Esophagus squamous epithelium (tissue), 5 donors: ENCODE results near the gene LRRC34. TPM values are rescaled to one million over a fixed set of nuclear protein-coding genes. Genes with fewer than 3 reads are reported as not detected.

Source experiments
- DNase-seq: peaks from one replicate; lab custom pipeline; 2025; lab: John Stamatoyannopoulos, UW
- H3K27ac ChIP-seq, 4 donors: fragments of 200-600 bp; sonication (generic); one replicate each; pipeline ENCODE4 v1.5.1; 2016 to 2019; ENCODE audit warnings: mild to moderate bottlenecking in 1 of 4
- H3K27me3 ChIP-seq, 4 donors: fragments of 200-600 bp; sonication (generic); 1 replicate in 3 of 4; 2 replicates in 1 of 4; pipeline versions ENCODE4 v1.5.1 to v1.6.0; 2017 to 2021; ENCODE audit warnings: antibody characterized with exemption in 1 of 4
- H3K36me3 ChIP-seq, 3 donors: fragments of 200-600 bp; sonication (generic); one replicate each; pipeline ENCODE4 v1.5.1; 2016 to 2019
- H3K4me1 ChIP-seq, 3 donors: fragments of 200-600 bp; sonication (generic); one replicate each; pipeline ENCODE4 v1.5.1; 2017 to 2019
- H3K4me3 ChIP-seq, 4 donors: fragments of 200-600 bp; sonication (generic); 1 replicate in 3 of 4; 2 replicates in 1 of 4; pipeline ENCODE4 v1.5.1; 2016 to 2019; ENCODE audit warnings: mild to moderate bottlenecking in 2 of 4, moderate library complexity in 1 of 4
- H3K9me3 ChIP-seq, 3 donors: fragments of 200-600 bp; sonication (generic); one replicate each; pipeline ENCODE4 v1.5.1; 2016 to 2019
- POLR2A ChIP-seq, 4 donors: fragments of 450-650 bp; IDR thresholded peaks; one replicate each; pipeline ENCODE4 v1.6.1; 2017; ENCODE audit warnings: antibody characterized with exemption in 4 of 4, mild to moderate bottlenecking in 4 of 4, moderate library complexity in 3 of 4
- WGBS, 2 donors: methylation state at CpG; one replicate each; pipeline ENCODE4 v1.1.5; 2018; 5-methylcytosine and 5-hydroxymethylcytosine counted together
- intact Hi-C: fragments of 100-400 bp; cut with DNase I; formaldehyde crosslinking; loops from one replicate; pipeline ENCODE4 v1.15.0; 2022
- total RNA-seq, 4 donors: library from RNA; depleted of rRNA; stranded (reverse); fragments of >200 nt; gene quantifications; one replicate each; pipeline ENCODE4 v1.1.0, GENCODE V29; 2016
- TF ChIP-seq, protein P1 (sequence below), 6 experiments: fragments of 450-650 bp in 4 of 6; fragments of 200-600 bp in 2 of 6; sonication (generic) in 2 of 6; IDR thresholded peaks; one replicate each; pipeline ENCODE4 v1.5.1; 2016 to 2019; ENCODE audit warnings: antibody characterized with exemption in 6 of 6, mild to moderate bottlenecking in 4 of 6, moderate library complexity in 4 of 6
- donor health status: DM: yes; HTN: yes; CAD: no.

LRRC34 gene
- total RNA-seq, 4 donors from 2014 or later = 0.35 to 1.3 TPM; not detected in 2

DNA sequence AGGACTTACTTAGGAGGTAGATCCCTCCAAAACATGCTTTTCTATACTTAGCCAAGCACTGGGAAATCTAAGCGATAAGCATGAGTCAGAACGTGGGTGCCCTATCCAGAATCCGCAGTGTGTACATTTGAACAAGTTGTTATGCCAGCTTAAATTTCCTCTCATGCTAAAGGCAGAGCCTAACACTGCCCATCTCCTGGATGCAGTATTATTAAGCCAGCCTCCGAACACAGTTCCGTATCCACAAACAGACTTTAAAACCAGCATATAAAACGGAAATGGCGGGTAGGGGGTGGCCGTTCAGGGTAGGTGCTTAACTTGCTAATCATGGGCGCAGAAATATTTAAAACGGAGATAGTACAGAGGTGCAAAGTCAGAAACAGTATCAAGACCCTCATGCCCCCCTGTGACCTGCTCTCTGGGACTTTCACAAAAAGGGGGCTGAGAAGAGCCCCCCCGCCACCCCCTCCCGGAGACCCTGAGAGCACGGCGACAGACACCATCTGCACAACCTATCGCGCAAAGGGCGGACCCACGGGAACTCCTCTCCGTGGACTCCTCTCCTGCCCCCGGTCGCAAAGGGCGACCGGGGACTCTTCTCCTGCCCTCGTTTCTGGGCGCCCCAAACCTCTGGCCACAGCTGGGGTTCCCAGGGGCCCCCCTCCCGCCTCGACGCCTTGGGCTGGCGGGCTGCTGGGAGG lies 923 bp downstream of the LRRC34 start:
- Histone ChIP-seq H3K4me3 (peak overlapping the region; percentile 42 to 85 (median 62)), H3K27me3 (peaks cover 0 to 11% (median 0%) of the 10 kb centered on the region in 4 donors), H3K4me1 (peaks cover 12 to 33% (median 13%) of the 10 kb centered on the region in 3 donors), H3K27ac (peak overlapping the region; percentile 41 to 81 (median 68)), H3K9me3 (peaks cover 0 to 11% (median 3%) of the 10 kb centered on the region in 3 donors), H3K36me3 (no peaks in the 10 kb centered on the region)
- 7 to 10% methylated on average over 8 to 21 of the region's 29 CpGs for WGBS, 2 donors
- DNase-seq = no peak
- intact Hi-C loops = no loop called here
- TF ChIP-seq, protein P1, sequence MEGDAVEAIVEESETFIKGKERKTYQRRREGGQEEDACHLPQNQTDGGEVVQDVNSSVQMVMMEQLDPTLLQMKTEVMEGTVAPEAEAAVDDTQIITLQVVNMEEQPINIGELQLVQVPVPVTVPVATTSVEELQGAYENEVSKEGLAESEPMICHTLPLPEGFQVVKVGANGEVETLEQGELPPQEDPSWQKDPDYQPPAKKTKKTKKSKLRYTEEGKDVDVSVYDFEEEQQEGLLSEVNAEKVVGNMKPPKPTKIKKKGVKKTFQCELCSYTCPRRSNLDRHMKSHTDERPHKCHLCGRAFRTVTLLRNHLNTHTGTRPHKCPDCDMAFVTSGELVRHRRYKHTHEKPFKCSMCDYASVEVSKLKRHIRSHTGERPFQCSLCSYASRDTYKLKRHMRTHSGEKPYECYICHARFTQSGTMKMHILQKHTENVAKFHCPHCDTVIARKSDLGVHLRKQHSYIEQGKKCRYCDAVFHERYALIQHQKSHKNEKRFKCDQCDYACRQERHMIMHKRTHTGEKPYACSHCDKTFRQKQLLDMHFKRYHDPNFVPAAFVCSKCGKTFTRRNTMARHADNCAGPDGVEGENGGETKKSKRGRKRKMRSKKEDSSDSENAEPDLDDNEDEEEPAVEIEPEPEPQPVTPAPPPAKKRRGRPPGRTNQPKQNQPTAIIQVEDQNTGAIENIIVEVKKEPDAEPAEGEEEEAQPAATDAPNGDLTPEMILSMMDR (IDR thresholded peaks at IDR 0.05) = no peak
- no peak for TF ChIP-seq POLR2A (IDR thresholded peaks at IDR 0.05)

DNA sequence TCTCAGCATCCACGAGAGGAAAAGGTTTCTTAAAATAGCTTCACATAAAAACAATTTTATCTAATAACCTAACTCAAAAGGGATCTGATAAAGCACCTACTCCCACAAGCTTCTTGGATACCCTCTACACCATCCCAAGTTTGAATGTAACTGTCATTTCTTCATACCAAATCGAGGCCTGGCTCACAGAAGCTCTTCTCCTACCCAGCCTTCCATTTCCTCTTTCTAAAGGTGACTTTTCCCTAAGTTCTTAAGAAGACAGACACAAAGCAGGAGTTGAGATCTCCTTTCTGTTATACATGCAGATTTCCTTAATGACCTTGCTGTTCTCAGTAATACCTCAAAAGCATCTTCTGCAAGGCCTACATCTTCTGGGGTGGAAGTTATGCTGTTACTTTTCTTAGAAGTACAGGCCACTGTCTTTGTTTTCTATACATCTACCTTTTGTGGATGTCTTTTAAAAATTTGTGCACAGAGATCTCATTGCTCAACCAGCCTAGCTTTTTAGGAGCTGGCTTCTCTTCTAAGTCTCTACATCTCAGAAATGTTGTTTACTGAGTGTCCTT lies 3.4 kb downstream of the LRRC34 start:
- Histone ChIP-seq H3K27me3 (peaks cover 0 to 11% (median 0%) of the 10 kb centered on the region in 4 donors), H3K27ac (no peak overlapping the region), H3K9me3 (no peaks in the 10 kb centered on the region), H3K4me3 (no peak overlapping the region), H3K4me1 (peaks cover 12 to 33% (median 13%) of the 10 kb centered on the region in 3 donors), H3K36me3 (no peaks in the 10 kb centered on the region)
- DNase-seq = no peak
- intact Hi-C loops = no loop called here
- TF ChIP-seq POLR2A (IDR thresholded peaks at IDR 0.05) = no peak
- TF ChIP-seq, protein P1 (IDR thresholded peaks at IDR 0.05) = no peak
- WGBS, 2 donors = 31 to 34% methylated on average over 2 of the region's 2 CpGs

GRCh38 chr3:169804681-169805080 lies 8.0 kb downstream of the LRRC34 start:
- 82 to 88% methylated on average over 3 of the region's 3 CpGs for WGBS, 2 donors
- Histone ChIP-seq H3K27me3 (no peaks in the 10 kb centered on the region), H3K4me3 (no peak overlapping the region), H3K4me1 (no peaks in the 10 kb centered on the region), H3K9me3 (no peaks in the 10 kb centered on the region), H3K27ac (no peak overlapping the region), H3K36me3 (no peaks in the 10 kb centered on the region)
- no peak for TF ChIP-seq POLR2A (IDR thresholded peaks at IDR 0.05)
- TF ChIP-seq, protein P1 (IDR thresholded peaks at IDR 0.05) = no peak
- DNase-seq = no peak
- intact Hi-C loops = no loop called here

GRCh38 chr3:169792359-169792758 lies 20.3 kb downstream of the LRRC34 start:
- no peaks in the 10 kb centered on the region for H3K27me3 ChIP-seq

More at GRCh38 chr3:169792359-169792758, 20.3 kb downstream of the LRRC34 start:
- no peak overlapping the region for H3K4me3 ChIP-seq
- no peak overlapping the region for H3K27ac ChIP-seq
- DNase-seq = no peak
- no peaks in the 10 kb centered on the region for H3K4me1 ChIP-seq
- H3K9me3 ChIP-seq = no peaks in the 10 kb centered on the region
- TF ChIP-seq, protein P1 (IDR thresholded peaks at IDR 0.05) = no peak
- TF ChIP-seq POLR2A (IDR thresholded peaks at IDR 0.05) = no peak
- intact Hi-C loops = no loop called here
- WGBS, 2 donors = 100% methylated on average over 1 of the region's 1 CpG
- peaks cover 0 to 40% (median 9%) of the 10 kb centered on the region in 3 donors for H3K36me3 ChIP-seq
